NT2/D1 (cell line): ENCODE data around the gene CCDC78.

Experiments used
- SUZ12 ChIP-seq: IDR thresholded peaks from 2 replicates; pipeline ENCODE4 v1.6.1; 2011; ENCODE audit not compliant: insufficient read length, insufficient read depth; ENCODE audit errors: extremely low read depth
- YY1 ChIP-seq: IDR thresholded peaks from 2 replicates; pipeline ENCODE4 v1.6.1; 2011; ENCODE audit not compliant: insufficient read length, insufficient read depth
- ZNF274 ChIP-seq: IDR thresholded peaks from 2 replicates; pipeline ENCODE4 v1.6.1; 2011; ENCODE audit warnings: mild to moderate bottlenecking, low read depth, low read length

DNA sequence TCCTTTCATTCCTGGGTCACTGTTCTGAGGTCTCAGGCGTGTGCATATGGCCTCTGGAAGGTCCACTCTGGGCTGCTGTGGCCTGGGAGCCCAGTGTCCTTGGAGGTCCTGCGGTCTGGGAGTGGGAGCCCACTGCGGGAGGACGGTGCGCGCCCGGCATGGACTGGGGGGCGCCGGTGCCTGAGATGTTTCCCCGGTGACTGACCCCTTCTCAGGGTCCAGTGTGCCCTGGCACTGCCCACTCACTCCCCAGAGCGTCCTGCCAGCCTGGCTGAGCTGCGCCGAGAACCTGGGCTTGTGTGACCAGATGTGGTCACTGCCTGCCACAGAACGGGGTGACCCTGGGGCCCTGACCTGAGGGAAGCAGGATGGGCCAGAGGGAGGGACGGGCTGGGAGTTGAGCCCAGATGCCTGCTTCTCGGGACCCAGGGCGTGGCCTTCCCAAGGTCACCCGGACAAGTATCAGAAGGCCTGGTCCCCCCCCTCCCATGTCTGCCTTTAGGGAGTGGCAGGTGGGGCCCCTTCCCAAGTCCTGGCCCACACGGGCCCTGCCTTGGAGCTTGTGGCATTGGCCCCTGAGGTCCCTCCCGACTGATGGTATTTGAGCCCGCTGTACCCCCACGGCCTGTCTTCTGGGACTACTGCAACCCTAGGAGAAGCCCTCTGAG lies 51.9 kb downstream of the CCDC78 start:
- TF ChIP-seq ZNF274 = no peak
- no peak for TF ChIP-seq YY1
- no peak for TF ChIP-seq SUZ12
